ENCODE measurements around the gene MAMDC2. TPM values are rescaled to one million over a fixed set of nuclear protein-coding genes. Genes with fewer than 3 reads are reported as not detected.

The MAMDC2 gene
- total RNA-seq, 2 experiments from 2014 or later = not detected

DNA sequence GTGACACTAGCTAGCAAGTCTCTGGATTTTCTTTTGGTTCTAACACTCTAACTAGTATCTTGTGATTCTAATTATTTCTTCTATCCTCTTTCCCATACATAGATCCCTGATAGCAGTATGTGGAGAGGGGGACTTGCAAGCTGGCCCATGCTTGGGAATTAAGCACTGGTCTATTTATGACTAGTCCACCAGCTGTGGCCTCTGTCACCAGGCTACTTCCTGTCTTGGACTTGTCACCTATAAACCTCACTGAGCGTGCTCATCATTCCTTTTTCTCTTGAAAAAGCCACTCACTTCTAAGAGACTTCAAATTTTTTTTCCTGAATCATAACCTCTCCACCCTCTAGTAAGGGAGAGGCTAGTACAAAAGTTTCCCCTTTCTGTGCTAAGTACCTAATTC is 32.3 kb upstream of the MAMDC2 start:
- Mint-ChIP-seq H3K27me3 (peaks cover 5% of the 10 kb centered on the region), H3K27ac (no peak overlapping the region), H3K36me3 (ENCODE audit: low read depth) (no peaks in the 10 kb centered on the region), H3K9me3 (no peaks in the 10 kb centered on the region), H3K4me3 (no peak overlapping the region), H3K4me1 (ENCODE audit: low read depth) (no peaks in the 10 kb centered on the region)
- intact Hi-C loops (cut with micrococcal nuclease) = no loop called here
- CTCF ChIA-PET = no interaction called here
- POLR2A ChIA-PET = no interaction called here
- TF ChIP-seq, protein P1, sequence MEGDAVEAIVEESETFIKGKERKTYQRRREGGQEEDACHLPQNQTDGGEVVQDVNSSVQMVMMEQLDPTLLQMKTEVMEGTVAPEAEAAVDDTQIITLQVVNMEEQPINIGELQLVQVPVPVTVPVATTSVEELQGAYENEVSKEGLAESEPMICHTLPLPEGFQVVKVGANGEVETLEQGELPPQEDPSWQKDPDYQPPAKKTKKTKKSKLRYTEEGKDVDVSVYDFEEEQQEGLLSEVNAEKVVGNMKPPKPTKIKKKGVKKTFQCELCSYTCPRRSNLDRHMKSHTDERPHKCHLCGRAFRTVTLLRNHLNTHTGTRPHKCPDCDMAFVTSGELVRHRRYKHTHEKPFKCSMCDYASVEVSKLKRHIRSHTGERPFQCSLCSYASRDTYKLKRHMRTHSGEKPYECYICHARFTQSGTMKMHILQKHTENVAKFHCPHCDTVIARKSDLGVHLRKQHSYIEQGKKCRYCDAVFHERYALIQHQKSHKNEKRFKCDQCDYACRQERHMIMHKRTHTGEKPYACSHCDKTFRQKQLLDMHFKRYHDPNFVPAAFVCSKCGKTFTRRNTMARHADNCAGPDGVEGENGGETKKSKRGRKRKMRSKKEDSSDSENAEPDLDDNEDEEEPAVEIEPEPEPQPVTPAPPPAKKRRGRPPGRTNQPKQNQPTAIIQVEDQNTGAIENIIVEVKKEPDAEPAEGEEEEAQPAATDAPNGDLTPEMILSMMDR (IDR thresholded peaks at IDR 0.05) = no peak
- no peak for DNase-seq
- ATAC-seq = no peak

DNA sequence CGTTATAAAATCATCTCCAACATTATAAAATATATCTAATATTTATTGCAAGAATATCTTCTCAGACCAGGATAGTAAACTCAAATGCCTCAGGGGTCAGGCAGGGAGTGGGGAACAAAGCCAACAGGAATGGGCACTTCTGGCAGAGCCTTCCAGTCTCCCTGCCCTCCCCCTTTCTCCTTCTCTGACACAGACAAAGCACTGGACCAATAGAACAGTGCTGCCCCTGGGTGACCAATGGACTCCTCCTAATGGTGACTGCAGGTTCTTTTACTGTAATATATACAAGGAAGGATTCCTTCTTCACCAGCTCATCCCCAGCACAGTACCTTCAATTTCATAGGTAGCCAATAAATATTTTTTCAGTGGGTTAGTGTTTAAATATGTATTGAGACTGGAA is 31.1 kb upstream of the MAMDC2 start:
- ATAC-seq = no peak
- no peaks in the 10 kb centered on the region for H3K36me3 Mint-ChIP-seq (ENCODE audit: low read depth)
- DNase-seq = no peak
- no peaks in the 10 kb centered on the region for H3K4me1 Mint-ChIP-seq (ENCODE audit: low read depth)
- H3K27me3 Mint-ChIP-seq = peaks cover under 1% of the 10 kb centered on the region
- no peak overlapping the region for H3K27ac Mint-ChIP-seq
- ChIA-PET POLR2A (no interaction called here), CTCF (no interaction called here)
- H3K4me3 Mint-ChIP-seq = no peak overlapping the region
- intact Hi-C loops (cut with micrococcal nuclease) = no loop called here
- no peaks in the 10 kb centered on the region for H3K9me3 Mint-ChIP-seq
- TF ChIP-seq, protein P1 (IDR thresholded peaks at IDR 0.05) = no peak

DNA sequence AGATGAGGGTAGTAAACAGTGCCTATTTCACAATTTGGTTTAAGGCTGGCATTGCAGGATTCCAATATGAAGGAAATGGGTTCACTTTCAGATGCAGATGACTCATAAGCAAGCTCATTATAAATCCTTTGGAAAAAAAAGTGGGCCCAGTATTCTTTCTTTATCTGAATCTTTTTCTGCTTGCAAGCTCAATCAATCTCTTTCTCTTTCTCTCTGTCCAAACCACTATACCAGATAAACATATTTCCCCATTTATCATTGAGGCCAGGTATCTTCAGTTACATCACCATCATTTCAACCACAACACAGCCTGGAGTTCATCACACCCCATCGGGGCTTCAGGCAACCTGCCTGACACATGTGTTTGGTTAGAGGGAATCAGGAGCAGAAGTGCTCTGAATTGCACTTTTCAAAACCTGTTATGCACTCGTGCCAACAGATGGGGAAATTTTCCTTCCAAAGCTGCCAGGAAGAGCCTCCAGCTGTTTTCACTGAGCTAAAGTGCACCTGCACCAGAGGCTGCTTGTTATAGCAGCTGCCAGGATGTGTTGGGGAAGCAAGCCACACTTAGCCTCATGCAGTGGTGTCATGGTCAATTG is 30.0 kb upstream of the MAMDC2 start:
- Mint-ChIP-seq H3K27ac (no peak overlapping the region), H3K4me1 (ENCODE audit: low read depth) (no peaks in the 10 kb centered on the region), H3K4me3 (no peak overlapping the region), H3K27me3 (peaks cover 1% of the 10 kb centered on the region), H3K36me3 (ENCODE audit: low read depth) (no peaks in the 10 kb centered on the region), H3K9me3 (no peaks in the 10 kb centered on the region)
- ChIA-PET POLR2A (no interaction called here), CTCF (interaction anchor here (1.0 kb wide), 1 partner anchor 589 kb away, joined by 3 read pairs; no protein-coding TSS in a partner anchor)
- TF ChIP-seq, protein P1 (IDR thresholded peaks at IDR 0.05) = no peak
- ATAC-seq (no peak), DNase-seq (no peak)
- intact Hi-C loops (cut with micrococcal nuclease) = no loop called here

DNA sequence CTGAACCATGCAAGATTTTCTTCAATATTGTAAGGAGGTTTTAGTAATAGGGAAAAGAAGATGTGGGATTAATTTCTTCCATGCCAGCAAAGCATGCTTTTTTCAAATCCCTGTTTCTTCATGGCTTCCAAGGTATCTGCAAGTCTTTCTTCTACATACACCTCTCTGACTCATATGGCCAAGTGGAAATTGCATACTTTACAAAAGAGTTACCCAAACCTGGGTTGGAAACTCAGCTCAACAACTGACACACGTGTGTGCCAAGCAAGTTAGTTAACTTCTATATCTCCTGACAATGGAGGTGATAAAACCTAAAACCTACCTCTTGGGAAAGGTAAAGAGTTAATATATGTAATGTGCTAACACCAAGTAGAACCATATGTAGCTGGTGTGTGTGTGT is 28.5 kb upstream of the MAMDC2 start:
- Mint-ChIP-seq H3K27ac (no peak overlapping the region), H3K9me3 (no peaks in the 10 kb centered on the region), H3K27me3 (peaks cover 3% of the 10 kb centered on the region), H3K4me3 (no peak overlapping the region), H3K36me3 (ENCODE audit: low read depth) (no peaks in the 10 kb centered on the region), H3K4me1 (ENCODE audit: low read depth) (no peaks in the 10 kb centered on the region)
- TF ChIP-seq, protein P1 (IDR thresholded peaks at IDR 0.05) = no peak
- DNase-seq = no peak
- POLR2A ChIA-PET = no interaction called here
- CTCF ChIA-PET = no interaction called here
- ATAC-seq = no peak
- intact Hi-C loops (cut with micrococcal nuclease) = no loop called here

DNA sequence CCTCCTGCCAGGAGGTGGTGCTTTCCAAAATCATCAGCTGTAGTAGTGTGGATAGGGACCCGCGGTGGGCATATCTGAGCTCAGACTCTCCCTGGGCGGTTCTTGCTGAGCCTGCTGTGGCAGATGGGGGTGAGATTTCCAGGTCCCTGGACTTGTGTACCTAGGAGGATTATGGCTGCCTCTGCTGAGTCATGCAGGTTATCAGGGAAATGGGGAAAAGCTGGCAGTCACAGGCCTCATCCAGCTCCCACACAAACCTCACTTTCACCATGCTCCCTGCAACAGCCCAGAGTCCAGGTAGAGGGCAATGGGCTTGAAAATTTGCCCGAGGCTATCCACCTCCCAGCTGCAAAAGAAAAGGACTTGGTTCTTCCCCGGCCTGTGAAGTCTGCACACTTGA is 23.4 kb upstream of the MAMDC2 start:
- ChIA-PET POLR2A (interaction anchor here (0.6 kb wide), 1 partner anchor 649 kb away, joined by 3 read pairs; no protein-coding TSS in a partner anchor), CTCF (interaction anchor here (0.9 to 1.6 kb wide), 2 partner anchors 91 to 582 kb away, joined by 3 to 5 read pairs; no protein-coding TSS in a partner anchor)
- no peak for ATAC-seq
- TF ChIP-seq, protein P1 (IDR thresholded peaks at IDR 0.05) = no peak
- Mint-ChIP-seq H3K27ac (no peak overlapping the region), H3K4me3 (no peak overlapping the region), H3K4me1 (ENCODE audit: low read depth) (no peaks in the 10 kb centered on the region), H3K36me3 (ENCODE audit: low read depth) (no peaks in the 10 kb centered on the region), H3K9me3 (no peaks in the 10 kb centered on the region), H3K27me3 (peaks cover 8% of the 10 kb centered on the region)
- intact Hi-C loops (cut with micrococcal nuclease) = no loop called here
- DNase-seq = no peak

All from activated CD8-positive, alpha-beta T cell treated with anti-CD3 and anti-CD28 coated beads for 36 hours (primary cell).